ENCODE data around the gene CNIH3.

The CNIH3 gene

DNA sequence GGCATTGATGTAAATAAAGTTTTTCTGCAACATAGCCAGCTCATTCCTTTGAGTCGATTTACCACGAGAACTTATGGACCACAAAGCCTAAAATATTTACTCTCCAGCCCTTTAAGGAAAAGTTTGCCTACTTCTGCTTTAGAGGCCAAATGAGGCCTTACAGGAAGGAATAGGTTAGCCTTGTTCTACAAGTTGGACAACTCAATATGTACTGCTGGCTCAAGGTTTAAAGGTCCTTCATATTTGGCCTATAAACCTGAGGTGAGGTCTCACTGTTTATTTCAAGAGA lies 168.9 kb downstream of the CNIH3 start:
- Histone ChIP-seq H3K27me3 (ENCODE audit: control insufficient read depth, insufficient read depth, low read length) (peaks cover 16% of the 10 kb centered on the region), H3K4me3 (ENCODE audit: low read depth, low read length) (no peak overlapping the region), H3K9ac (ENCODE audit: low read depth, low read length) (no peak overlapping the region), H3K36me3 (ENCODE audit: control insufficient read depth, insufficient read depth, low read length) (no peaks in the 10 kb centered on the region), H3K9me3 (ENCODE audit: control insufficient read depth, insufficient read depth, low read length) (no peaks in the 10 kb centered on the region), H3K4me1 (ENCODE audit: control insufficient read depth, insufficient read depth, low read length) (peaks cover 14% of the 10 kb centered on the region)

DNA sequence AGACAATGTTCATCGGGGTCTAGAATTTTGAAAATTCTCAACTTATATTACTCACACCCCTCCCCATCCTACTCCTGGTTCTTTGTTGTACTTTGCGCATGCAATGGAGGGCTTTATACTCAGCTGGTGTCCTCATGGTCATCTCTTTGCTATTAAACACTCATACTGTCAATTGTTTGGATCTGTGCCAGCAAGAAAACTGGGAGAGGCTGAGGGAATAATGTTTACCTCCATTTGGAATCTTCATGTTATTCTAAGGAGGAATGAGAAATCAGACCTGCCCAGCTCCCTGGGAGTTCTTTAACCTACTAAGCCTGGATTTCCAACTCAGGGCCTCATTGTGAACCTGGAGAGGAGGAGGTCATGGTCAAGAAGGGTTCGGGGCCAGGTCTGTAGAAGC lies 169.5 kb downstream of the CNIH3 start:
- no peak overlapping the region for H3K9ac ChIP-seq (ENCODE audit: low read depth, low read length)
- no peak overlapping the region for H3K4me3 ChIP-seq (ENCODE audit: low read depth, low read length)
- no peaks in the 10 kb centered on the region for H3K9me3 ChIP-seq (ENCODE audit: control insufficient read depth, insufficient read depth, low read length)
- peaks cover 16% of the 10 kb centered on the region for H3K27me3 ChIP-seq (ENCODE audit: control insufficient read depth, insufficient read depth, low read length)
- peaks cover 8% of the 10 kb centered on the region for H3K4me1 ChIP-seq (ENCODE audit: control insufficient read depth, insufficient read depth, low read length)
- no peaks in the 10 kb centered on the region for H3K36me3 ChIP-seq (ENCODE audit: control insufficient read depth, insufficient read depth, low read length)

- no peak overlapping the region for H3K4me3 ChIP-seq (ENCODE audit: low read depth, low read length)
- peaks cover 16% of the 10 kb centered on the region for H3K27me3 ChIP-seq (ENCODE audit: control insufficient read depth, insufficient read depth, low read length)
- no peaks in the 10 kb centered on the region for H3K9me3 ChIP-seq (ENCODE audit: control insufficient read depth, insufficient read depth, low read length)
- no peak overlapping the region for H3K9ac ChIP-seq (ENCODE audit: low read depth, low read length)
- H3K4me1 ChIP-seq (ENCODE audit: control insufficient read depth, insufficient read depth, low read length), result peaks cover 2% of the 10 kb centered on the region
- H3K36me3 ChIP-seq (ENCODE audit: control insufficient read depth, insufficient read depth, low read length), result no peaks in the 10 kb centered on the region
Observed at GRCh38 chr1:224786533-224787250, 170.6 kb downstream of the CNIH3 start.

DNA sequence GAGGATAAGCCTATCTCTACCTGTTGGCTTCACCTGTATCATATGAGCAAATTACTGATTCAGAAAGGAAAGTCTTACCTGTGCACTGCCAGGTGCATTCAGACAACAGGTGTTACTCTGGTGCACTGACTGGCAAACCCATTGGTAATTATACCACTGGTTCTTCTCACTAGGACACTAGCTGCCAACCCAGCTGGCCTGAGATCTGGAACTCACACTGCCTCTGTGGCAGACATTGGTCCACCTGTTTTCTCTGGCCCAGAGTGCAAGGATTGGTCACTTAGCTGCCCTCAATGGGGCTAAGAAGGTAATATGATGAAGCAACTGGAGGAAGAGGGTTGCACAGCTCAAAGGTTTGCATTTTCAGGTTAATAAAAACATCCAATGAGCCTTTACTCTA lies 173.2 kb downstream of the CNIH3 start:
- Histone ChIP-seq H3K27me3 (ENCODE audit: control insufficient read depth, insufficient read depth, low read length) (no peaks in the 10 kb centered on the region), H3K36me3 (ENCODE audit: control insufficient read depth, insufficient read depth, low read length) (no peaks in the 10 kb centered on the region), H3K9ac (ENCODE audit: low read depth, low read length) (no peak overlapping the region), H3K4me1 (ENCODE audit: control insufficient read depth, insufficient read depth, low read length) (no peaks in the 10 kb centered on the region), H3K9me3 (ENCODE audit: control insufficient read depth, insufficient read depth, low read length) (no peaks in the 10 kb centered on the region), H3K4me3 (ENCODE audit: low read depth, low read length) (no peak overlapping the region)

Data from iPS-15b (cell line).